G401.6 (cell line): ENCODE results near the gene PRSS48.
"Not testable (repeated sequence)": the region's sequence is repeated elsewhere in the genome, so short reads cannot be mapped to it uniquely, and the experiment has no call there.

Experiments used
- FAIRE-seq: peaks from 2 replicates; lab custom pipeline; 2012; peaks lifted over from hg19 to GRCh38; lab: Jason Lieb, UNC

The PRSS48 gene

GRCh38 chr4:151263455-151263854, 13.5 kb upstream of the PRSS48 start:
- FAIRE-seq, result no peak

GRCh38 chr4:151266497-151266896, 10.5 kb upstream of the PRSS48 start:
- FAIRE-seq, result no peak

- no peak for FAIRE-seq
Measured at GRCh38 chr4:151267104-151267503, 9.9 kb upstream of the PRSS48 start.

GRCh38 chr4:151267822-151268535, 9.0 kb upstream of the PRSS48 start:
- FAIRE-seq, result no peak

- not testable (repeated sequence) for FAIRE-seq
Measured at GRCh38 chr4:151268905-151269304, 8.1 kb upstream of the PRSS48 start.

- no peak for FAIRE-seq
Measured at GRCh38 chr4:151284534-151285245, 7.7 kb downstream of the PRSS48 start.

GRCh38 chr4:151287409-151287808, 10.4 kb downstream of the PRSS48 start:
- FAIRE-seq, result no peak

- no peak for FAIRE-seq
Measured at GRCh38 chr4:151291485-151291884, 14.5 kb downstream of the PRSS48 start.

- no peak for FAIRE-seq
Measured at GRCh38 chr4:151292038-151292437, 15.1 kb downstream of the PRSS48 start.

- FAIRE-seq, result no peak
Measured at GRCh38 chr4:151294833-151295496, 18.0 kb downstream of the PRSS48 start.

GRCh38 chr4:151296227-151296626, 19.3 kb downstream of the PRSS48 start:
- no peak for FAIRE-seq

GRCh38 chr4:151297170-151297569, 20.2 kb downstream of the PRSS48 start:
- no peak for FAIRE-seq

GRCh38 chr4:151302432-151302831, 25.5 kb downstream of the PRSS48 start:
- no peak for FAIRE-seq

GRCh38 chr4:151304226-151304625, 27.3 kb downstream of the PRSS48 start:
- FAIRE-seq, result no peak

- peak; percentile 81 for FAIRE-seq
Measured at GRCh38 chr4:151304755-151305154, 27.8 kb downstream of the PRSS48 start.

- no peak for FAIRE-seq
Measured at GRCh38 chr4:151310124-151310728, 33.3 kb downstream of the PRSS48 start.

GRCh38 chr4:151313306-151314009, 36.5 kb downstream of the PRSS48 start:
- peak; percentile 6 for FAIRE-seq

GRCh38 chr4:151314010-151314355, 37.0 kb downstream of the PRSS48 start:
- no peak for FAIRE-seq

GRCh38 chr4:151314479-151314878, 37.5 kb downstream of the PRSS48 start:
- FAIRE-seq, result no peak

- peak; percentile 98 for FAIRE-seq
Measured at GRCh38 chr4:151315212-151315886, 38.4 kb downstream of the PRSS48 start.

GRCh38 chr4:151316645-151317044, 39.7 kb downstream of the PRSS48 start:
- FAIRE-seq, result no peak
